OCI-LY1 (cell line): ENCODE data around the gene KAT5.

Experiments
- H2AFZ ChIP-seq: fragments of 200-600 bp; sonication (generic), shearing (Covaris generic); 2 replicates; pipeline ENCODE4 v1.6.0; 2014; ENCODE audit warnings: antibody characterized with exemption, mild to moderate bottlenecking, low read length
- H3F3A ChIP-seq: fragments of 200-600 bp; sonication (generic), shearing (Covaris generic); 2 replicates; pipeline ENCODE4 v1.6.0; 2014; ENCODE audit warnings: mild to moderate bottlenecking, antibody characterized with exemption, low read length, moderate library complexity; ENCODE audit not compliant: insufficient read depth
- H3K27ac ChIP-seq: fragments of 200-600 bp; sonication (generic); 2 replicates; pipeline ENCODE4 v1.5.1; 2014; ENCODE audit warnings: low read length, mixed run types, mild to moderate bottlenecking, low read depth; ENCODE audit not compliant: poor library complexity, severe bottlenecking
- H3K27me3 ChIP-seq: fragments of 200-600 bp; sonication (generic); 2 replicates; pipeline ENCODE4 v1.6.0; 2014; ENCODE audit warnings: antibody characterized with exemption, mild to moderate bottlenecking, low read length, moderate library complexity; ENCODE audit not compliant: insufficient read depth
- H3K36me3 ChIP-seq: fragments of 200-600 bp; sonication (generic); 2 replicates; pipeline ENCODE4 v1.6.1; 2014; ENCODE audit warnings: mild to moderate bottlenecking, antibody characterized with exemption, low read length, moderate library complexity, mixed read lengths; ENCODE audit not compliant: insufficient read depth
- H3K4me1 ChIP-seq: fragments of 200-600 bp; sonication (generic); 2 replicates; pipeline ENCODE4 v1.5.1; 2014; ENCODE audit warnings: mild to moderate bottlenecking, low read length, moderate library complexity; ENCODE audit not compliant: insufficient read depth, severe bottlenecking
- H3K4me2 ChIP-seq: fragments of 200-600 bp; sonication (generic), shearing (Covaris generic); 2 replicates; pipeline ENCODE4 v1.6.1; 2014; ENCODE audit warnings: low read length
- H3K4me3 ChIP-seq: fragments of 200-600 bp; sonication (generic); 2 replicates; pipeline ENCODE4 v1.5.1; 2014; ENCODE audit warnings: low read length, low read depth, mild to moderate bottlenecking, mixed read lengths; ENCODE audit not compliant: poor library complexity, severe bottlenecking
- H3K79me2 ChIP-seq: fragments of 200-600 bp; shearing (Covaris generic); 2 replicates; pipeline ENCODE4 v1.6.1; 2016; ENCODE audit warnings: mixed run types, low read length, mixed read lengths; ENCODE audit not compliant: insufficient read depth
- H3K9ac ChIP-seq: fragments of 200-600 bp; sonication (generic), shearing (Covaris generic); 2 replicates; pipeline ENCODE4 v1.6.1; 2014; ENCODE audit warnings: mild to moderate bottlenecking, low read length, mixed read lengths
- H3K9me2 ChIP-seq: fragments of 200-600 bp; sonication (generic), shearing (Covaris generic); 2 replicates; pipeline ENCODE4 v1.6.1; 2014; ENCODE audit warnings: low read depth, mild to moderate bottlenecking, low read length, mixed read lengths
- H3K9me3 ChIP-seq: fragments of 200-600 bp; shearing (Covaris generic); 2 replicates; pipeline ENCODE4 v1.6.1; 2014; ENCODE audit warnings: low read length, mixed read lengths
- H4K20me1 ChIP-seq: fragments of 200-600 bp; sonication (generic), shearing (Covaris generic); 2 replicates; pipeline ENCODE4 v1.6.0; 2016; ENCODE audit warnings: mild to moderate bottlenecking, low read length; ENCODE audit not compliant: insufficient read depth
- CTCF ChIP-seq: fragments of 200-600 bp; sonication (generic), shearing (Covaris generic); IDR thresholded peaks from 2 replicates; pipeline ENCODE4 v1.5.1; 2017; ENCODE audit warnings: mild to moderate bottlenecking, antibody characterized with exemption, low read length, moderate library complexity, mixed read lengths
- EZH2 ChIP-seq: fragments of 200-600 bp; sonication (generic), shearing (Covaris generic); IDR thresholded peaks from 2 replicates; pipeline ENCODE4 v1.8.0; 2017; ENCODE audit warnings: borderline replicate concordance, mixed run types, mild to moderate bottlenecking, antibody characterized with exemption, low read length, moderate library complexity, mixed read lengths

KAT5 gene

GRCh38 chr11:65742353-65742752 lies 30.3 kb downstream of the KAT5 start:
- Histone ChIP-seq H3K9ac (no peak overlapping the region), H3K9me3 (peaks cover 5% of the 10 kb centered on the region; the same call in 1 of the 2 replicates), H3K27ac (no peak overlapping the region), H2AFZ (no peak overlapping the region), H3K36me3 (no peaks in the 10 kb centered on the region; the same call in 1 of the 2 replicates), H3K4me1 (no peaks in the 10 kb centered on the region), H3K9me2 (no peaks in the 10 kb centered on the region), H4K20me1 (no peaks in the 10 kb centered on the region), H3K4me2 (no peak overlapping the region), H3K4me3 (no peak overlapping the region), H3F3A (no peaks in the 10 kb centered on the region), H3K79me2 (no peaks in the 10 kb centered on the region), H3K27me3 (peaks cover 9% of the 10 kb centered on the region; the same call in 1 of the 2 replicates)
- TF ChIP-seq CTCF: no peak
- no peak for TF ChIP-seq EZH2

GRCh38 chr11:65743681-65744025 lies 31.6 kb downstream of the KAT5 start:
- H3K4me1 ChIP-seq: no peaks in the 10 kb centered on the region
- no peaks in the 10 kb centered on the region for H3K9me3 ChIP-seq
- H3K79me2 ChIP-seq: no peaks in the 10 kb centered on the region
- H3K27me3 ChIP-seq: peaks cover 14% of the 10 kb centered on the region; the same call in 1 of the 2 replicates
- H2AFZ ChIP-seq: no peak overlapping the region
- H3K27ac ChIP-seq: no peak overlapping the region
- H3K9ac ChIP-seq: no peak overlapping the region
- TF ChIP-seq EZH2 (no peak), CTCF (no peak)
- no peak overlapping the region for H3K4me3 ChIP-seq
- H3K4me2 ChIP-seq: no peak overlapping the region
- no peaks in the 10 kb centered on the region for H3F3A ChIP-seq
- H3K36me3 ChIP-seq: no peaks in the 10 kb centered on the region; the same call in 1 of the 2 replicates
- no peaks in the 10 kb centered on the region for H3K9me2 ChIP-seq
- no peaks in the 10 kb centered on the region for H4K20me1 ChIP-seq

GRCh38 chr11:65744026-65744698 lies 32.1 kb downstream of the KAT5 start:
- Histone ChIP-seq H4K20me1 (no peaks in the 10 kb centered on the region), H3K9me2 (no peaks in the 10 kb centered on the region), H3F3A (no peaks in the 10 kb centered on the region), H3K9ac (no peak overlapping the region), H3K36me3 (no peaks in the 10 kb centered on the region; the same call in 1 of the 2 replicates), H3K9me3 (no peaks in the 10 kb centered on the region), H2AFZ (no peak overlapping the region), H3K4me2 (no peak overlapping the region), H3K4me3 (no peak overlapping the region), H3K27me3 (peaks cover 14% of the 10 kb centered on the region; the same call in 1 of the 2 replicates), H3K4me1 (no peaks in the 10 kb centered on the region), H3K79me2 (no peaks in the 10 kb centered on the region), H3K27ac (no peak overlapping the region)
- TF ChIP-seq CTCF (no peak), EZH2 (no peak)
